22Rv1 (cell line): ENCODE data around the gene ZNF22.

Experiments
- H3K27ac ChIP-seq: fragments of 450-650 bp; 2 replicates; pipeline ENCODE4 v1.5.1; 2017
- ZFX ChIP-seq: fragments of 450-650 bp; IDR thresholded peaks from 2 replicates; pipeline ENCODE4 v1.6.1; 2017; ENCODE audit warnings: antibody characterized with exemption, borderline replicate concordance
- TF ChIP-seq, protein P1 (sequence below): fragments of 450-650 bp; IDR thresholded peaks from 2 replicates; pipeline ENCODE4 v1.5.1; 2017; ENCODE audit warnings: mild to moderate bottlenecking

Gene ZNF22

DNA sequence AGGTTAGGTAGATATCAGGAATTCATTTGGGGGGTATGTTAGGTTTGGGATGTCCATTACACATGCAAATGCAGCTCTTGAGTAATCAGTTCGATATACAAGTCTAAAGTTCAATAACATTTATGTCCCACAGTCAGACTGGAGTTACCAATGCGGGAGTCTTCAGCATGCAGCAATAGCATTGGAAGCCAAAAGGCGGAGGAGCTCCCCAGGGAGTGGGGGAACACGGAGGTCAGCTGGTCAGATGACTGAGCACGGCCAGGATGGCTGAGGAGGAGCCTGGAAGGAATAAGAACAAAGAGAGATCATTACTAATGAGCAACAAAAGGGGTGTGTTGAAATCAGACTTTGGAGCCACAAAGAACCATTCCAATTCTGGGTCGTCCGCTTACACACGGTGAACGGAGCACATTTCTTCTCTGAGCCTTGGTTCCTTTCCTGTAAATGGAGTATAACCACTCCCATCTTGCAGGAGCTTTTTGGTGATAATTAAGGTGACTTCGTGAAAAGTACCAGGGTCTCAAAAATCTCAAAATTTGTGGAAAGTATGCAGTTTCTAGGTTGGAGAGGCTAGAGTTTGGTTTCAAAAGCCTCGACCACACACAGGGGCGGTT lies 478 bp upstream of the ZNF22 start:
- peak overlapping the region; percentile 63 for H3K27ac ChIP-seq
- TF ChIP-seq ZFX = no peak
- TF ChIP-seq, protein P1, sequence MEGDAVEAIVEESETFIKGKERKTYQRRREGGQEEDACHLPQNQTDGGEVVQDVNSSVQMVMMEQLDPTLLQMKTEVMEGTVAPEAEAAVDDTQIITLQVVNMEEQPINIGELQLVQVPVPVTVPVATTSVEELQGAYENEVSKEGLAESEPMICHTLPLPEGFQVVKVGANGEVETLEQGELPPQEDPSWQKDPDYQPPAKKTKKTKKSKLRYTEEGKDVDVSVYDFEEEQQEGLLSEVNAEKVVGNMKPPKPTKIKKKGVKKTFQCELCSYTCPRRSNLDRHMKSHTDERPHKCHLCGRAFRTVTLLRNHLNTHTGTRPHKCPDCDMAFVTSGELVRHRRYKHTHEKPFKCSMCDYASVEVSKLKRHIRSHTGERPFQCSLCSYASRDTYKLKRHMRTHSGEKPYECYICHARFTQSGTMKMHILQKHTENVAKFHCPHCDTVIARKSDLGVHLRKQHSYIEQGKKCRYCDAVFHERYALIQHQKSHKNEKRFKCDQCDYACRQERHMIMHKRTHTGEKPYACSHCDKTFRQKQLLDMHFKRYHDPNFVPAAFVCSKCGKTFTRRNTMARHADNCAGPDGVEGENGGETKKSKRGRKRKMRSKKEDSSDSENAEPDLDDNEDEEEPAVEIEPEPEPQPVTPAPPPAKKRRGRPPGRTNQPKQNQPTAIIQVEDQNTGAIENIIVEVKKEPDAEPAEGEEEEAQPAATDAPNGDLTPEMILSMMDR = no peak

DNA sequence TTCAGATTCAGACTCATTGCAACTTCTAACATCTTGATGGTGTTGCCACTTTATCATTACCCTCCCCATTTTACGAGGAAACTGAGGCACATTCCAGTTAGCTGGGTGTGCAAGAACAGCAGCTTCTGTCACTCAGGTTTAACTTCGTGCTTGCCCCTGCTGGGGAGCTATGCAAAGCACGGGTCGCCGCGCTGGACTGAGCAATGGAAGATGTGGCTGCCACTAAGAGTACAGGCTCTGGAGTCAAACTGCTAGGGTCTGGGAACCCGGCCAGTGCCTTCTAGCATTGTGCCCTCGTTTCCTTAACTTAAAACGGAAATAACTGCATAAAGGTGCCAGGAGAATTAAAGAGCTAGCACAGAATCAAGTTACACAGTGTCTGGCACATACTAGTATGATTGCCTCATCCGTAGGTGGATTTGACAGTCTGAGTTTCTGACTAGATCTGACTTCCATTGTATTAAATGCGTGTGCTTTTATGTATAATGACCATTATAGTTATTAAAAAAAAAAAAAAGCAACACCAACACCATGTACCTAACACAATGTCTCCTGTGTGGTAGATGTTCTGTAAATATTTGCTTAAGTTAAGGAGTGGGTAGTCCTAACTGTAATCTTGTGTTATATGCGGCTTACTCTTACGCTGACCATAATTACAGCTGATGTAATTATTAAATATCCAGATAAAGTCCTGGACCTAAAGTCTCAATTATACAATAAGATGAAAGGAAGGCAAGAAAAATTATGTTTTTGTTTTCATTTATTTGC lies 842 bp downstream of the ZNF22 start:
- peak overlapping the region; percentile 63 for H3K27ac ChIP-seq

DNA sequence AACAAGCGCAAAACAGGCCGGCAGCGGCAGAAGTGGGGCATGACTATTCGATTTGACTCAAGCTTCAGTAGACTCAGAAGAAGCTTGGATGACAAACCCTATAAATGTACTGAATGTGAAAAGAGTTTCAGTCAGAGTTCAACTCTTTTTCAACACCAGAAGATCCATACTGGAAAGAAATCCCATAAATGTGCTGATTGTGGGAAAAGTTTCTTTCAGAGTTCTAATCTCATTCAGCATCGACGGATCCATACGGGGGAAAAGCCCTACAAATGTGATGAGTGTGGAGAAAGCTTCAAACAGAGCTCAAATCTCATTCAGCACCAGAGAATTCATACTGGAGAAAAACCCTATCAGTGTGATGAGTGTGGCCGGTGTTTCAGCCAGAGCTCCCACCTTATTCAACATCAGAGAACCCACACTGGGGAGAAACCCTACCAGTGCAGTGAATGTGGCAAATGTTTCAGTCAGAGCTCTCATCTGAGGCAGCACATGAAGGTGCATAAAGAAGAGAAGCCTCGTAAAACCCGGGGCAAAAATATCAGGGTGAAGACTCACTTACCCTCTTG lies 2.8 kb downstream of the ZNF22 start:
- no peak for TF ChIP-seq ZFX
- TF ChIP-seq, protein P1 = no peak
- no peak overlapping the region for H3K27ac ChIP-seq

More for the DNA sequence above, 842 bp downstream of the ZNF22 start:
- TF ChIP-seq, protein P1 = no peak
- TF ChIP-seq ZFX = no peak

DNA sequence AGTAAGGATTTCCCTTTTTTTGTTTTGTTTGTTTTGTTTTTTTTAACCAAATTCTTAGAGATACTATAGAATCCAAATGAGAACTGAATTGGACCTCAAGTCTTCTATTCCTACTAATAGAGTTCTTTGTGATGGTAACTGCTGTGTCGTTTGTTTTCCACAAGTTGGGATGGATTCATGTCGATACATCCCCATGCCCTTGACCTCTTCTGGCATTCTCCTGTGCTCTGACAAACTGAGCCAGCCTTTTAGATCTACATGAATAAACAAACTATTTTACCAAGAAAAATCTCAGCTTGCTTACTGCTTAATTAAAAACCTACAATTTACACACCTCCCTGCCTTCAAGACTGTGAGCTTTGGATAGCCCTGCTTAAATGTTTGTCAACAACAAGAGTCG lies 3.9 kb downstream of the ZNF22 start:
- H3K27ac ChIP-seq = no peak overlapping the region
- no peak for TF ChIP-seq ZFX
- TF ChIP-seq, protein P1 = no peak

DNA sequence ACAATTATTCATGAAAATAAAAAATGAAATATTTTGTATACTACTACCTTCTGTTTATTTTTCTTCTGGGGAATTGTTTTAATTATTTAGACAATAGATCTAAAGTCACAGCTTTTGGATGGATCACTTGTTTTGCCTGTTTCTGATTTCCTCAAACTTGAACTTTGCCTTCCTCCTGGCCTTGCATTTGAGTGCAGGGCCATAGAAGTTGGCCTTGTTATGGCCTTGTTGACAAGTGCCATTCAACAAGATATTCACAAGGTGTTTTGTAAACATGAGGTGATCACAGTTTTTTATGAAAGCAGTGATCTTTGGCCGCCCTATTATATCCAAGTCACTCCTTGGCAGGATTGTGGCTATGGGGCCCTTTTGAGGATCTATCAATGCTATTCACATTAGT lies 4.6 kb downstream of the ZNF22 start:
- TF ChIP-seq ZFX = no peak
- TF ChIP-seq, protein P1 = no peak
- H3K27ac ChIP-seq = no peak overlapping the region

DNA sequence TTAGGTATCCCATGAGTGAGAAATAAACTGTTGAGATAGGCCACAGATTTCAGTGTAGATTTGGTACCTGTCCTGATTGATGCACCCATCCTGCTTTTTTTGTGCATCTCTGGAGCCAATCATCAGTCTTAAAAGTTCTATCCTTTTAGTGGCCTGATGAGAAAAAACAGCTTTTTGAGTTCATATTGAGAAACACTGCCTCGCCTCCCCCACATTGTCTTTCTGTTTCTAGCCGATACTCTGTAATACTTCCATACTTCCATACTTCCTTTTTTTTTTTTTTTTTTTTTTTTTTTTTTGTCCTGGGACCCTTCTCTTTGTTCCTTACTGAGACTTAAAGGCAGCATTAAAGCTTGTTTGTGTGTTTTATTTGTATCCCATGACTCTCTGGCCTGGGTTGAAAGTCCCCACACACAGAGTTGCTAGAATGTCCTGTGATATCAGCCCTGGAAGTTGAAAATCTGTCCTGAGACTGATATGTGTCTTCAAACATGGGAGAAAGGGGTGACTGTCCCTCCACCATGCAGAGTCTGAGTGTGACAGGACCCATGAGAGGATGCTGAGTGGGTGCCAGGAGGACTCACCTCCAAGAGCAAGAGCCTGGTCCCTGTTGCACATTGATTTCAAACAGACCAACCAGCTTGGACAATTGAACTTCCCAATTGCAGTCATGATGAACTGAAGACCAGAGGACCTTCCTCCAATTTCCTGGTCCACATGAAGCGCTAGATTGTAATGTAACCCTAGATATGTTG lies 5.7 kb downstream of the ZNF22 start:
- H3K27ac ChIP-seq = no peak overlapping the region
- TF ChIP-seq, protein P1 = no peak
- no peak for TF ChIP-seq ZFX
